HCT116 (cell line): ENCODE results near the gene TMEM238L. TPM values are rescaled to one million over a fixed set of nuclear protein-coding genes. Genes with fewer than 3 reads are reported as not detected.

Experiments
- ATAC-seq: fragments of 200-7000 bp; cut with Tn5 transposase; 2 replicates; pipeline ENCODE4 v1.9.1; 2020; ENCODE audit warnings: mild to moderate bottlenecking, moderate library complexity
- BruUV-seq: library from RNA; stranded (reverse); fragments of 400-500 nt; replicated peaks from 2 replicates; lab custom pipeline; 2021; lab: Mats Ljungman, UMichigan
- CTCF ChIA-PET: fragments of 300-600 bp; sonication (Branson Sonifier 250); formaldehyde crosslinking; loops from one replicate; lab custom pipeline; 2021; ENCODE audit warnings: antibody characterized with exemption; lab: Charles Lee
- POLR2A ChIA-PET: fragments of 300-600, 350-600 bp; sonication (Branson Sonifier 250); formaldehyde crosslinking; loops from one replicate; lab custom pipeline; 2021; ENCODE audit warnings: antibody characterized with exemption; lab: Charles Lee
- RAD21 ChIA-PET, 2 experiments: fragments of 300-600 bp; sonication (Branson Sonifier 250); formaldehyde crosslinking; loops; one replicate each; lab custom pipeline; 2023; ENCODE audit warnings: low total read pairs in 2 of 2; ENCODE audit not compliant: uncharacterized antibody in 2 of 2, unreplicated experiment in 2 of 2, low non-redundant PET in 1 of 2; lab: Charles Lee
- DNase-seq: peaks from one replicate; pipeline ENCODE4 v3.0.0-alpha.2; 2010; ENCODE audit warnings: low read depth, low spot score
- H2AFZ ChIP-seq: fragments of 200-600 bp; shearing (Covaris generic), sonication (generic); 2 replicates; pipeline ENCODE4 v1.6.1; 2017; ENCODE audit warnings: low read depth, mixed run types, mixed read lengths, antibody characterized with exemption, low read length; ENCODE audit not compliant: poor library complexity, severe bottlenecking
- H3K27ac ChIP-seq: 2 replicates; pipeline ENCODE4 v1.5.1; 2012; ENCODE audit warnings: low read depth, low read length
- H3K27me3 ChIP-seq: fragments of 200-600 bp; sonication (generic); 2 replicates; pipeline ENCODE4 v1.6.1; 2016; ENCODE audit warnings: mixed run types, low read length, mixed read lengths; ENCODE audit not compliant: insufficient read depth
- H3K36me3 ChIP-seq, 2 experiments: fragments of 200-500 bp in 1 of 2; fragments of 200-600 bp in 1 of 2; sonication (Bioruptor generic) in 1 of 2; sonication (generic) in 1 of 2; 2 replicates each; pipeline versions ENCODE4 v1.5.1 to v1.6.1; 2014 to 2016; ENCODE audit warnings: low read length in 2 of 2, inconsistent platforms in 1 of 2, mixed read lengths in 1 of 2, mixed run types in 1 of 2; ENCODE audit not compliant: insufficient read depth in 2 of 2, control insufficient read depth in 1 of 2
- H3K4me1 ChIP-seq, 2 experiments: fragments of 200-600 bp in 1 of 2; sonication (generic) in 1 of 2; 2 replicates each; pipeline versions ENCODE4 v1.5.1 to v1.6.1; 2012 to 2017; ENCODE audit warnings: low read length in 2 of 2, inconsistent platforms in 1 of 2, mild to moderate bottlenecking in 1 of 2, mixed read lengths in 1 of 2, mixed run types in 1 of 2, moderate library complexity in 1 of 2; ENCODE audit not compliant: insufficient read depth in 2 of 2, control insufficient read depth in 1 of 2
- H3K4me2 ChIP-seq: fragments of 200-600 bp; sonication (generic); 2 replicates; pipeline ENCODE4 v1.6.1; 2017; ENCODE audit warnings: mixed run types, low read length, mixed read lengths
- H3K4me3 ChIP-seq, 2 experiments: fragments of 200-600 bp in 1 of 2; sonication (generic) in 1 of 2; replicated peaks in 1 of 2; 2 replicates each; pipeline ENCODE4 v1.5.1; 2011 to 2016; ENCODE audit warnings: low read length in 2 of 2, control low read depth in 1 of 2, low read depth in 1 of 2, mild to moderate bottlenecking in 1 of 2, mixed read lengths in 1 of 2, mixed run types in 1 of 2
- H3K79me2 ChIP-seq: fragments of 200-600 bp; sonication (generic); 2 replicates; pipeline ENCODE4 v1.6.1; 2017; ENCODE audit warnings: mild to moderate bottlenecking, mixed run types, low read length, moderate library complexity, mixed read lengths; ENCODE audit not compliant: insufficient read depth
- H3K9ac ChIP-seq: fragments of 200-600 bp; sonication (generic); 2 replicates; pipeline ENCODE4 v1.6.1; 2016; ENCODE audit warnings: low read length, mixed read lengths
- H3K9me2 ChIP-seq: fragments of 200-600 bp; sonication (generic), shearing (Covaris generic); 2 replicates; pipeline ENCODE4 v1.6.1; 2017; ENCODE audit warnings: mixed run types, mild to moderate bottlenecking, moderate library complexity; ENCODE audit not compliant: insufficient read depth
- H3K9me3 ChIP-seq, 2 experiments: fragments of 200-500 bp in 1 of 2; fragments of 200-600 bp in 1 of 2; sonication (Bioruptor generic) in 1 of 2; sonication (generic) in 1 of 2; 2 replicates each; pipeline ENCODE4 v1.6.1; 2014 to 2017; ENCODE audit warnings: low read length in 2 of 2, mixed read lengths in 2 of 2, inconsistent platforms in 1 of 2, low read depth in 1 of 2, mild to moderate bottlenecking in 1 of 2, mixed run types in 1 of 2, moderate library complexity in 1 of 2; ENCODE audit not compliant: control insufficient read depth in 1 of 2, insufficient read depth in 1 of 2
- H4K20me1 ChIP-seq: fragments of 200-600 bp; sonication (generic), shearing (Covaris generic); 2 replicates; pipeline ENCODE4 v1.6.1; 2017; ENCODE audit warnings: mixed run types, mild to moderate bottlenecking, moderate library complexity; ENCODE audit not compliant: insufficient read depth
- CBX3 ChIP-seq: IDR thresholded peaks from 2 replicates; pipeline ENCODE4 v1.6.1; 2012; ENCODE audit warnings: low read depth
- EGR1 ChIP-seq: IDR thresholded peaks from 2 replicates; pipeline ENCODE4 v1.6.1; 2012; ENCODE audit warnings: low read depth
- EZH2 ChIP-seq: fragments of 200-600 bp; sonication (generic); IDR thresholded peaks from 2 replicates; pipeline ENCODE4 v1.6.1; 2017; ENCODE audit warnings: antibody characterized with exemption, mixed run types
- EZH2phosphoT487 ChIP-seq: fragments of 200-600 bp; IDR thresholded peaks from 2 replicates; pipeline ENCODE4 v1.6.1; 2018; ENCODE audit warnings: antibody characterized with exemption, borderline replicate concordance
- JUND ChIP-seq: IDR thresholded peaks from 2 replicates; pipeline ENCODE4 v1.6.1; 2012
- POLR2A ChIP-seq: IDR thresholded peaks from 2 replicates; pipeline ENCODE4 v1.7.0; 2011; ENCODE audit warnings: borderline replicate concordance; ENCODE audit not compliant: insufficient read depth, insufficient read length; ENCODE audit errors: extremely low read depth
- POLR2AphosphoS5 ChIP-seq: IDR thresholded peaks from 2 replicates; pipeline ENCODE4 v1.6.1; 2011; ENCODE audit warnings: mild to moderate bottlenecking, low read depth, low read length, moderate library complexity
- RAD21 ChIP-seq: IDR thresholded peaks from 2 replicates; pipeline ENCODE4 v1.6.1; 2012; ENCODE audit warnings: low read depth, mild to moderate bottlenecking
- SRF ChIP-seq: IDR thresholded peaks from 2 replicates; pipeline ENCODE4 v1.6.1; 2012; ENCODE audit warnings: low read depth
- YY1 ChIP-seq: IDR thresholded peaks from 2 replicates; pipeline ENCODE4 v1.6.1; 2011; ENCODE audit warnings: low read length, low read depth, moderate library complexity, mild to moderate bottlenecking; ENCODE audit not compliant: insufficient replicate concordance; ENCODE audit errors: extremely low read depth
- ZFX ChIP-seq: fragments of 450-650 bp; IDR thresholded peaks from 2 replicates; pipeline ENCODE4 v1.6.1; 2017
- intact Hi-C: fragments of 100-400 bp; cut with micrococcal nuclease; formaldehyde crosslinking; loops from 2 replicates; pipeline ENCODE4 v1.10.0; 2022
- total RNA-seq: library from RNA; stranded (reverse); gene quantifications from one replicate; pipeline ENCODE4 v1.2.1, GENCODE V29; 2021; ENCODE audit not compliant: unreplicated experiment
- TF ChIP-seq, protein P1 (sequence below): IDR thresholded peaks from 2 replicates; pipeline ENCODE4 v1.6.1; 2012; ENCODE audit warnings: low read depth
- TF ChIP-seq, protein P2 (sequence below): IDR thresholded peaks from 2 replicates; pipeline ENCODE4 v1.6.1; 2012
- TF ChIP-seq, protein P3 (sequence below): IDR thresholded peaks from 2 replicates; pipeline ENCODE4 v1.6.1; 2012

The TMEM238L gene
- total RNA-seq, 1 experiment from 2014 or later, result not detected

DNA sequence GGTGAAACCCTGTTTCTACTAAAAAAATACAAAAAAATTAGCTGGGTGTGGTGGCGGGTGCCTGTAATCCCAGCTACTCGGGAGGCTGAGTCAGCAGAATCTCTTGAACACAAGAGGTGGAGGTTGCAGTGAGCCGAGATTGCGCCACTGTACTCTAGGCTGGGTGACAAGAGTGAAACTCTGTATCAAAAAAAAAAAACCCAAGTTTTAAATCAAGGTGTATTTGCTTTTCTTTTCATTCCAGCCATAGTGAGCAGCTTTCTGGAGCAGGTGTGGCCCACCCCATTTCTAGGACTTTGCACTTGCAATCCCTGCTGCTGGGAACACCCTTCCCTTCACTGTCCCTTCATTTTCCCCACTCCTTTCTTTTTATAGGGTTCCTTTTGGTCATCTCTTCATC is 28.8 kb downstream of the TMEM238L start:
- Histone ChIP-seq H3K9me3 (peaks cover 0 to 4% of the 10 kb centered on the region in 2 experiments; a peak in 2 of 4 replicates), H3K36me3 (no peaks in the 10 kb centered on the region), H3K27me3 (no peaks in the 10 kb centered on the region), H3K4me1 (no peaks in the 10 kb centered on the region), H3K9me2 (no peaks in the 10 kb centered on the region), H2AFZ (no peak overlapping the region), H3K79me2 (no peaks in the 10 kb centered on the region), H3K4me2 (no peak overlapping the region), H3K9ac (no peak overlapping the region), H3K4me3 (no peak overlapping the region), H4K20me1 (no peaks in the 10 kb centered on the region), H3K27ac (no peak overlapping the region)
- ChIA-PET POLR2A (no interaction called here), RAD21 (no interaction called here), CTCF (no interaction called here)
- DNase-seq (no peak), ATAC-seq (no peak)
- TF ChIP-seq, protein P1, sequence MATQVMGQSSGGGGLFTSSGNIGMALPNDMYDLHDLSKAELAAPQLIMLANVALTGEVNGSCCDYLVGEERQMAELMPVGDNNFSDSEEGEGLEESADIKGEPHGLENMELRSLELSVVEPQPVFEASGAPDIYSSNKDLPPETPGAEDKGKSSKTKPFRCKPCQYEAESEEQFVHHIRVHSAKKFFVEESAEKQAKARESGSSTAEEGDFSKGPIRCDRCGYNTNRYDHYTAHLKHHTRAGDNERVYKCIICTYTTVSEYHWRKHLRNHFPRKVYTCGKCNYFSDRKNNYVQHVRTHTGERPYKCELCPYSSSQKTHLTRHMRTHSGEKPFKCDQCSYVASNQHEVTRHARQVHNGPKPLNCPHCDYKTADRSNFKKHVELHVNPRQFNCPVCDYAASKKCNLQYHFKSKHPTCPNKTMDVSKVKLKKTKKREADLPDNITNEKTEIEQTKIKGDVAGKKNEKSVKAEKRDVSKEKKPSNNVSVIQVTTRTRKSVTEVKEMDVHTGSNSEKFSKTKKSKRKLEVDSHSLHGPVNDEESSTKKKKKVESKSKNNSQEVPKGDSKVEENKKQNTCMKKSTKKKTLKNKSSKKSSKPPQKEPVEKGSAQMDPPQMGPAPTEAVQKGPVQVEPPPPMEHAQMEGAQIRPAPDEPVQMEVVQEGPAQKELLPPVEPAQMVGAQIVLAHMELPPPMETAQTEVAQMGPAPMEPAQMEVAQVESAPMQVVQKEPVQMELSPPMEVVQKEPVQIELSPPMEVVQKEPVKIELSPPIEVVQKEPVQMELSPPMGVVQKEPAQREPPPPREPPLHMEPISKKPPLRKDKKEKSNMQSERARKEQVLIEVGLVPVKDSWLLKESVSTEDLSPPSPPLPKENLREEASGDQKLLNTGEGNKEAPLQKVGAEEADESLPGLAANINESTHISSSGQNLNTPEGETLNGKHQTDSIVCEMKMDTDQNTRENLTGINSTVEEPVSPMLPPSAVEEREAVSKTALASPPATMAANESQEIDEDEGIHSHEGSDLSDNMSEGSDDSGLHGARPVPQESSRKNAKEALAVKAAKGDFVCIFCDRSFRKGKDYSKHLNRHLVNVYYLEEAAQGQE, result no peak
- no peak for TF ChIP-seq ZFX
- TF ChIP-seq, protein P2, sequence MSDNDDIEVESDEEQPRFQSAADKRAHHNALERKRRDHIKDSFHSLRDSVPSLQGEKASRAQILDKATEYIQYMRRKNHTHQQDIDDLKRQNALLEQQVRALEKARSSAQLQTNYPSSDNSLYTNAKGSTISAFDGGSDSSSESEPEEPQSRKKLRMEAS, result no peak
- no peak for TF ChIP-seq CBX3
- no peak for TF ChIP-seq EGR1
- no peak for TF ChIP-seq POLR2A
- no peak for TF ChIP-seq RAD21
- TF ChIP-seq EZH2phosphoT487, result no peak
- TF ChIP-seq YY1, result no peak
- TF ChIP-seq, protein P3, sequence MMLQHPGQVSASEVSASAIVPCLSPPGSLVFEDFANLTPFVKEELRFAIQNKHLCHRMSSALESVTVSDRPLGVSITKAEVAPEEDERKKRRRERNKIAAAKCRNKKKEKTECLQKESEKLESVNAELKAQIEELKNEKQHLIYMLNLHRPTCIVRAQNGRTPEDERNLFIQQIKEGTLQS, result no peak
- TF ChIP-seq EZH2, result no peak
- TF ChIP-seq POLR2AphosphoS5, result no peak
- no peak for TF ChIP-seq JUND
- no peak for TF ChIP-seq SRF
- BruUV-seq, result no TSS peak
- intact Hi-C loops, result no loop called here
